ENCODE results near the gene CHST6. TPM values are rescaled to one million over a fixed set of nuclear protein-coding genes. Genes with fewer than 3 reads are reported as not detected.
"Not testable (repeated sequence)": the region's sequence is repeated elsewhere in the genome, so short reads cannot be mapped to it uniquely, and the experiment has no call there.

Gene CHST6
- total RNA-seq, 1 donor from 2014 or later, result 0.02 TPM

DNA sequence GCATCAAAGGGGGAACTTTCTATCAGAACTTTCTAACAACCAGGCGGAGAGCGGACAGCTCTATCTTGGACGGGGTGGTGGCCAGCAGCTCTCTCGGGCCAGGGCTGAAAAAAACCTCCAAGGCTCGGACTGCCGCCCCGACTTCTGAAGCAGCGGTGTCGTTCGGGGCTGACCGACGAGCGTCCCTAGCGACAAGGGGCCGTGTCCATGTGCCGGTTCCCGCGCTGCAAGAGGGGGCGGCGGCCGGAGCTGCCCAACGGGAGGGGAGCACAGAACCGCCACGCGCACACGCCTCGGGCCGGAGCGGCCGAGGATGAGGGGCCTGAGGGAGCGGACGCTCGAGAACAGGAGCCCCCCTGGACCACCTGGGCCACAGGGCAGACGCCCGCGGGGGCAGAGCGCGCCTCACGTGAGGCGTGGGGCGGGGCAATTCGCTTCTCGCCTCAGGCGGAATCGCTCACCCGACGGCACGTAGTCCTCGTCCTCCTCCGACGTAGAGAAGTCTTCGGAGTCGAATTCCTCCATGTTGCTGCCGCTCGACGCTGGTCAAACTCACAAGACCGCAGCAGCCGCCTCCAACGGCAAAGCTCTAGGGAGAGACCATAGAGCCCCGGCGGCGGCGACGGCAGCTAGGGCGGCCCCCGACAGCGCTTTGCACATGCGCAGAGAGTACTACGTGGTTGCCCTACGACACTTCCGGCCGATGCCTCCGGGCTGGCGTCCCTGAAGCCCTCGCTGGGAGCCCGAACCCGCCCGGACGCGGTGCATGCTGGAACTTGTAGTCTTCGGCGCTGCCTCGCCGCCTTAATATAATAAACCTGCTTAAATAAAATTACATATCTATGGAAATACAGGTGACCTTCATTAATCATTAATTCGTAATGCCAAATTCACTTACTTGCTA lies 62.2 kb downstream of the CHST6 start, which contains the start of gene CFDP1:
Gene CFDP1 (minus strand): TSS at position 676 of the 904 bp plus-strand sequence. CDS start 151 bp downstream, at position 525.
- TF ChIP-seq, protein P1, sequence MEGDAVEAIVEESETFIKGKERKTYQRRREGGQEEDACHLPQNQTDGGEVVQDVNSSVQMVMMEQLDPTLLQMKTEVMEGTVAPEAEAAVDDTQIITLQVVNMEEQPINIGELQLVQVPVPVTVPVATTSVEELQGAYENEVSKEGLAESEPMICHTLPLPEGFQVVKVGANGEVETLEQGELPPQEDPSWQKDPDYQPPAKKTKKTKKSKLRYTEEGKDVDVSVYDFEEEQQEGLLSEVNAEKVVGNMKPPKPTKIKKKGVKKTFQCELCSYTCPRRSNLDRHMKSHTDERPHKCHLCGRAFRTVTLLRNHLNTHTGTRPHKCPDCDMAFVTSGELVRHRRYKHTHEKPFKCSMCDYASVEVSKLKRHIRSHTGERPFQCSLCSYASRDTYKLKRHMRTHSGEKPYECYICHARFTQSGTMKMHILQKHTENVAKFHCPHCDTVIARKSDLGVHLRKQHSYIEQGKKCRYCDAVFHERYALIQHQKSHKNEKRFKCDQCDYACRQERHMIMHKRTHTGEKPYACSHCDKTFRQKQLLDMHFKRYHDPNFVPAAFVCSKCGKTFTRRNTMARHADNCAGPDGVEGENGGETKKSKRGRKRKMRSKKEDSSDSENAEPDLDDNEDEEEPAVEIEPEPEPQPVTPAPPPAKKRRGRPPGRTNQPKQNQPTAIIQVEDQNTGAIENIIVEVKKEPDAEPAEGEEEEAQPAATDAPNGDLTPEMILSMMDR (IDR thresholded peaks at IDR 0.05), result no peak
- intact Hi-C loops (cut with micrococcal nuclease), result loop anchor here (1.0 to 10.0 kb wide), 11 partner anchors 31 to 1137 kb away; partner anchors contain the start of genes ADAT1, GABARAPL2, GLG1 and KARS1
- ATAC-seq (ENCODE audit: low read depth) (peak; percentile 86), DNase-seq (peak; percentile 91)
- H3K36me3 Mint-ChIP-seq (ENCODE audit: low read depth), result peaks cover 10% of the 10 kb centered on the region
- ChIA-PET POLR2A (interaction anchor here (0.5 to 2.6 kb wide), 15 partner anchors 12 to 766 kb away, joined by 3 to 36 read pairs (median 5); partner anchors contain the start of genes ADAT1, GABARAPL2, KARS1 and TERF2IP), CTCF (interaction anchor here (1.0 to 2.1 kb wide), 3 partner anchors 32 to 84 kb away, joined by 4 to 8 read pairs (median 4); no protein-coding TSS in a partner anchor)
- peak within 1 kb of the TSS; percentile 88 for H3K27ac Mint-ChIP-seq
- H3K9me3 Mint-ChIP-seq, result no peaks in the 10 kb centered on the region
- peaks cover 19% of the 10 kb centered on the region for H3K4me1 Mint-ChIP-seq
- H3K27me3 Mint-ChIP-seq, result no peaks in the 10 kb centered on the region
- H3K4me3 Mint-ChIP-seq, result peak within 1 kb of the TSS; percentile 91

DNA sequence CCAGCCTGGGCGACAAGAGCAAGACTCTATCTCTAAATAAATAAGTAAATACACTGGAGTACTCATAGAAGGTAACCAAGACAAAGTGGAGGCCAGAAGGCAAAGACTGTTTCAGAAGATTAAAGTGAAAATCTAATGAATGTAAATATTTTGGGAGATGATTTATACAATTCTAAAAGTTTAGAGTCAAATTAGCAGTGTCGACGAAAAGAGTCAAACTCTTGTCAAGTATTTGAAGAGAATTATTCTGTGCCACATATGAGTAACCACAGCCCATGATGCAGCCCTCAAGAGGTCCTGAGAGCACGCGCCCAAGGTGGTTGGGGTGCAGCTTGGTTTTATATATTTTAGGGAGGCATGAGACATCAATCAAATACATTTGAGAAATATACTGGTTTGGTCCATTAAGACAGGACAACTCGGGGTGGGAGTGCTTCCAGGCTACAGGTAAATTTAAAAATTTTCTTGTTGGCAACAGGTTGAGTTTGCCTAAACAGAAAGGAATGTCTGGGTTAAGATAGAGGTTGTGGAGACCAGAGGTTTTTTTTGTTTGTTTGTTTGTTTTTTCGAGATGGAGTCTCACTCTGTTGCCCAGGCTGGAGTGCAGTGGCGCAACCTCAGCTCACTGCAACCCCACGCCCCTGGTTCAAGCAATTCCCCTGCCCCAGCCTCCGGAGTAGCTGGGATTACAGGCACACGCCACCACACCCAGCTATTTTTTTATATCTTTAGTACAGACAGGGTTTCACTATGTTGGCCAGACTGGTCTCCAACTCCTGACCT lies 65.4 kb downstream of the CHST6 start:
- peaks cover 19% of the 10 kb centered on the region for H3K4me1 Mint-ChIP-seq
- H3K27ac Mint-ChIP-seq, result no peak overlapping the region
- ChIA-PET POLR2A (no interaction called here), CTCF (no interaction called here)
- no peaks in the 10 kb centered on the region for H3K9me3 Mint-ChIP-seq
- DNase-seq, result no peak
- intact Hi-C loops (cut with micrococcal nuclease), result loop anchor here (10.0 kb wide), 1 partner anchor 825 kb away; the partner anchor contains the start of gene GLG1
- peak overlapping the region; percentile 11 for H3K4me3 Mint-ChIP-seq
- no peaks in the 10 kb centered on the region for H3K27me3 Mint-ChIP-seq
- no peak for ATAC-seq (ENCODE audit: low read depth)
- peaks cover 16% of the 10 kb centered on the region for H3K36me3 Mint-ChIP-seq (ENCODE audit: low read depth)
- TF ChIP-seq, protein P1 (IDR thresholded peaks at IDR 0.05), result no peak

DNA sequence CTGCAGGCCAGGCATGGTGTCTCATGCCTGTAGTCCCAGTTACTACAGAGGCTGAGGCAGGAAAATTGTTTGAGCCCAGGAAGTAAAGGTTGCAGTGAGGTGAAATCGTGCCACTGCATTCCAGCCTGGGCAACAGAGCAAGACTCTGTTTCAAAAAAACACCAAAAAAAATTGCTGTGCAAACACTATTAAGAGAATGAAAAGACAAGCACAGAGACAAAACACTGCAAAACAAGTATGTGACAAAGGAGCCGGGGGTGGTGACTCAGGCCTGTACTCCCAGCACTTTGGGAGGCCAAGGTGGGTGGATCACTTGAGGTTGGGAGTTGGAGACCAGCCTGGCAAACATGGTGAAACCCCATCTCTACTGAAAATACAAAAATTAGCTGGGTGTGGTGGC lies 68.7 kb downstream of the CHST6 start:
- not testable (repeated sequence) for H3K27ac Mint-ChIP-seq
- POLR2A ChIA-PET, result interaction anchor here (0.8 kb wide), 1 partner anchor 221 kb away, joined by 4 read pairs; the partner anchor contains the start of genes KARS1 and TERF2IP

DNA sequence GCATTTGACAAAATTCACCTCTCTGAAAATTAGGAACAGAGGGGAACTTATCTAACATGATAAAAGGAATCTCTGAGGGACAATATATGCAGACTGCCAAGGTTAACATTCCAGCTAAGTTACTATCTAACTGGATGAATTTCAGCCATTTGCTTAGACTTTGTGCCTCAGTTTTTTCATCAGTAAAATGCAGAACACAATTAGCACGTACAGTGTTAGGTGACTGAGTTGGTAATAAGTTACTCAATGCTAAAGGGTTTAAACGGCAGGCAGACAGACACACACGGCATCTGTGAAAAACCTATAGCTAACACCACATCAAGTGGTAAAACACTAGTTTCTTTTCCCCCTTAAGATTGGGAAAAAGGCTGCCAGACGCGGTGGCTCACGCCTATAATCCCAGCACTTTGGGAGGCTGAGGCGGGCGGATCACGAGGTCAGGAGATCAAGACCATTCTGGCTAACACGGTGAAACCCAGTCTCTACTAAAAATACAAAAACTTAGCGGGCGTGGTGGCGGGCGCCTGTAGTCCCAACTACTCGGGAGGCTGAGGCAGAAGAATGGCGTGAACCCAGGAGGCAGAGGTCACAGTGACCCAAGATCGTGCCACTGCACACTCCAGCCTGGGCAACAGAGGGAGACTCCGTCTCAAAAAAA lies 71.0 kb downstream of the CHST6 start:
- H3K9me3 Mint-ChIP-seq; POLR2A ChIA-PET; ATAC-seq (ENCODE audit: low read depth); H3K36me3 Mint-ChIP-seq (ENCODE audit: low read depth); DNase-seq; H3K27ac Mint-ChIP-seq; CTCF ChIA-PET; H3K27me3 Mint-ChIP-seq; H3K4me3 Mint-ChIP-seq; intact Hi-C loops (cut with micrococcal nuclease): not testable (repeated sequence)
- peaks cover 15% of the 10 kb centered on the region for H3K4me1 Mint-ChIP-seq

More for the DNA sequence above, 68.7 kb downstream of the CHST6 start:
- DNase-seq; CTCF ChIA-PET; H3K4me3 Mint-ChIP-seq; H3K9me3 Mint-ChIP-seq; H3K4me1 Mint-ChIP-seq; intact Hi-C loops (cut with micrococcal nuclease); H3K27me3 Mint-ChIP-seq; H3K36me3 Mint-ChIP-seq (ENCODE audit: low read depth); ATAC-seq (ENCODE audit: low read depth): not testable (repeated sequence)

- CTCF ChIA-PET, result no interaction called here
- POLR2A ChIA-PET, result no interaction called here
- intact Hi-C loops (cut with micrococcal nuclease), result no loop called here
- no peak for ATAC-seq (ENCODE audit: low read depth)
- Mint-ChIP-seq H3K9me3 (no peaks in the 10 kb centered on the region), H3K27ac (no peak overlapping the region), H3K27me3 (no peaks in the 10 kb centered on the region), H3K4me1 (peaks cover 15% of the 10 kb centered on the region), H3K36me3 (ENCODE audit: low read depth) (peaks cover 6% of the 10 kb centered on the region), H3K4me3 (no peak overlapping the region)
- no peak for DNase-seq
- TF ChIP-seq, protein P1 (IDR thresholded peaks at IDR 0.05), result no peak
These were observed 71.5 kb downstream of the CHST6 start for GRCh38 chr16:75423723-75424104.

Other genes with a start within 250 kb of the CHST6 start
- gene BCAR1, start 243.8 kb downstream of the CHST6 start, total RNA-seq, result not detected in 2 replicates
- 27.7 and 32.0 TPM in 2 replicates for gene CFDP1, start 61.9 kb downstream of the CHST6 start, total RNA-seq
- 25.3 and 28.3 TPM in 2 replicates for gene TMEM170A, start 30.8 kb downstream of the CHST6 start, total RNA-seq
- 0.11 TPM in 1 of 2 replicates, not detected in the other for gene CHST5, start 40.7 kb upstream of the CHST6 start, total RNA-seq
- 4.0 and 4.1 TPM in 2 replicates for gene TMEM231, start 60.8 kb upstream of the CHST6 start, total RNA-seq
- gene GABARAPL2, start 70.9 kb upstream of the CHST6 start, total RNA-seq, result 62.9 and 69.4 TPM in 2 replicates
- 52.7 and 57.2 TPM in 2 replicates for gene ADAT1, start 127.8 kb upstream of the CHST6 start, total RNA-seq
- gene KARS1, start 152.2 kb upstream of the CHST6 start, total RNA-seq, result 166 and 182 TPM in 2 replicates
- gene TERF2IP, start 152.3 kb upstream of the CHST6 start, total RNA-seq, result 52.6 and 52.7 TPM in 2 replicates
- not detected in 2 replicates for gene CPHXL2, start 181.6 kb upstream of the CHST6 start, total RNA-seq
- gene DUXB, start 206.0 kb upstream of the CHST6 start, total RNA-seq, result not detected in 2 replicates
- not detected in 2 replicates for gene CPHXL, start 231.0 kb upstream of the CHST6 start, total RNA-seq